ENCODE measurements around the gene ZNF700. TPM values are rescaled to one million over a fixed set of nuclear protein-coding genes. Genes with fewer than 3 reads are reported as not detected.
"Not testable (repeated sequence)": the region's sequence is repeated elsewhere in the genome, so short reads cannot be mapped to it uniquely, and the experiment has no call there.

The ZNF700 gene
- total RNA-seq, 4 donors from 2014 or later: 7.1 to 19.6 (median 11.4) TPM

DNA sequence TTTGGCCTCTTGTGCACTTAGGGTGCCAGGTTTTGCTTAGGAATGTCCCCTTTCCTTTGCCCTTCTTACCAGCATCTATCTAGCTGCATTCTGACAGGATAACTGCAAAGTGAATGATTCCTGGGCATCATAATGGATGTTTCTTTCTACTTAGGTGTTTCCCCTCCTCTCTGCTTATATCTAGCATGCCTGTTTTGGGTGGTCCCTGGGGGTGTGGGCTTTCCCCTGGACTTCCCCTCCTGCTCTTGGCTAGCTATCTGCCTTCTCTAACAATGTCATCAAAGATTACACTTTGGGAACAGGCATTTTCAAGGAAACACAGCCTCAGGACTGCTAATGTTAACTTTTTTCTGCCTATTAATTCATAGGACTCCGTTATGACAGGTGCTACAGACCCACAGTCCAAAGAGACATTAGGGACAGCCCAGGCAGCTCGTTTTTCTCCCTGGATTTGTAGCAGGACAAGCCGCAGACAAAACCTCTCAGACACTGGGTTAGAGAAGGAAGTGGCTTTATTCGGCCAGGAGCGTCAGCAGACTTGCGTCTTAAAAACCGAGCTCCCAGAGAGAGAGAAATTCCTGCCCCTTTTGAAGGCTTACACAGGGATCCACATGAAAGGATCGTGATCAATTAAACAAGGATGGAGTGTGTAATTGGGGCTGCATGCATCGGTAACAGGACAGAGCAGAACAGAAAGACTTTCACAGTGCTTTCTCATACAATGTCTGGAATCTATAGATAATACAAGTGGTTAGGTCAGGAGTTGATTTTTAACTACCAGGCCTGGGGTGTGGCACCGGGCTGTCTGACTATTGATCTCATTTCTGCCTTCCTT, 17.3 kb downstream of the ZNF700 start:
- peaks cover 0 to 89% (median 7%) of the 10 kb centered on the region in 3 donors for H3K9me3 ChIP-seq
- H3K27me3 ChIP-seq: no peaks in the 10 kb centered on the region
- no peaks in the 10 kb centered on the region for H3K4me1 ChIP-seq
- no peak overlapping the region for H3K27ac ChIP-seq
- H3K36me3 ChIP-seq: peaks cover 0 to 77% of the 10 kb centered on the region in 2 donors
- 97 to 99% methylated on average over 5 to 7 of the region's 10 CpGs for WGBS, 2 donors (ENCODE audit: low coverage in 1 of 2)
- TF ChIP-seq EP300 (IDR thresholded peaks at IDR 0.05) (no peak), POLR2AphosphoS5 (IDR thresholded peaks at IDR 0.05) (no peak), POLR2A (IDR thresholded peaks at IDR 0.05) (no peak)
- TF ChIP-seq, protein P1, sequence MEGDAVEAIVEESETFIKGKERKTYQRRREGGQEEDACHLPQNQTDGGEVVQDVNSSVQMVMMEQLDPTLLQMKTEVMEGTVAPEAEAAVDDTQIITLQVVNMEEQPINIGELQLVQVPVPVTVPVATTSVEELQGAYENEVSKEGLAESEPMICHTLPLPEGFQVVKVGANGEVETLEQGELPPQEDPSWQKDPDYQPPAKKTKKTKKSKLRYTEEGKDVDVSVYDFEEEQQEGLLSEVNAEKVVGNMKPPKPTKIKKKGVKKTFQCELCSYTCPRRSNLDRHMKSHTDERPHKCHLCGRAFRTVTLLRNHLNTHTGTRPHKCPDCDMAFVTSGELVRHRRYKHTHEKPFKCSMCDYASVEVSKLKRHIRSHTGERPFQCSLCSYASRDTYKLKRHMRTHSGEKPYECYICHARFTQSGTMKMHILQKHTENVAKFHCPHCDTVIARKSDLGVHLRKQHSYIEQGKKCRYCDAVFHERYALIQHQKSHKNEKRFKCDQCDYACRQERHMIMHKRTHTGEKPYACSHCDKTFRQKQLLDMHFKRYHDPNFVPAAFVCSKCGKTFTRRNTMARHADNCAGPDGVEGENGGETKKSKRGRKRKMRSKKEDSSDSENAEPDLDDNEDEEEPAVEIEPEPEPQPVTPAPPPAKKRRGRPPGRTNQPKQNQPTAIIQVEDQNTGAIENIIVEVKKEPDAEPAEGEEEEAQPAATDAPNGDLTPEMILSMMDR (IDR thresholded peaks at IDR 0.05): no peak
- no peak for ATAC-seq
- no peak overlapping the region for H3K4me3 ChIP-seq

DNA sequence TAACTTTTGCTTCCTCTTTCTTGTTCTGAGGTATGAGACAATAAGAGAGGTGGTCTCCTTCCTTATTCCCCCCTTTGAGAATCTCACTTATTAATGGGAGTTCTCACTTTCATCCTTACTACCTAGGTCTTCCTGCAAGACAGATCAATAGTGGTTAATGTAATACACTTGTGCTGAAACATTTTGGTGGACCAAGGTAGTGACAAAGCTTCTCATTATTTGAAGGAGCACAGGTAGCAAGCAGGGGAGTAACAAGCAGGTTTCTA, 17.9 kb downstream of the ZNF700 start:
- Histone ChIP-seq H3K4me1 (no peaks in the 10 kb centered on the region), H3K27ac (no peak overlapping the region), H3K4me3 (no peak overlapping the region), H3K9me3 (peaks cover 0 to 91% (median 7%) of the 10 kb centered on the region in 3 donors), H3K27me3 (no peaks in the 10 kb centered on the region), H3K36me3 (peaks cover 5 to 82% of the 10 kb centered on the region in 2 donors)
- TF ChIP-seq EP300 (IDR thresholded peaks at IDR 0.05): no peak
- TF ChIP-seq, protein P1 (IDR thresholded peaks at IDR 0.05): no peak
- TF ChIP-seq POLR2A (IDR thresholded peaks at IDR 0.05): no peak
- no peak for TF ChIP-seq POLR2AphosphoS5 (IDR thresholded peaks at IDR 0.05)
- ATAC-seq: no peak

- ATAC-seq: no peak
- H3K4me1 ChIP-seq: no peaks in the 10 kb centered on the region
- H3K4me3 ChIP-seq: no peak overlapping the region
- no peaks in the 10 kb centered on the region for H3K27me3 ChIP-seq
- TF ChIP-seq POLR2AphosphoS5 (IDR thresholded peaks at IDR 0.05) (no peak), EP300 (IDR thresholded peaks at IDR 0.05) (no peak), POLR2A (IDR thresholded peaks at IDR 0.05) (no peak)
- TF ChIP-seq, protein P1 (IDR thresholded peaks at IDR 0.05): no peak
- H3K27ac ChIP-seq: no peak overlapping the region
- 100% methylated on average over 4 of the region's 4 CpGs; no CpG with 5 or more reads in 1 of the 2 donors for WGBS, 2 donors (ENCODE audit: low coverage in 1 of 2)
- peaks cover 21 to 98% of the 10 kb centered on the region in 2 donors for H3K36me3 ChIP-seq
- H3K9me3 ChIP-seq: peaks cover 6 to 98% (median 13%) of the 10 kb centered on the region in 3 donors
Measured at GRCh38 chr19:11944656-11945055, 19.7 kb downstream of the ZNF700 start.

GRCh38 chr19:11948646-11949045, 23.7 kb downstream of the ZNF700 start:
- no peak for TF ChIP-seq POLR2A (IDR thresholded peaks at IDR 0.05)
- TF ChIP-seq, protein P1 (IDR thresholded peaks at IDR 0.05): no peak
- no peak for TF ChIP-seq EP300 (IDR thresholded peaks at IDR 0.05)
- no peak for TF ChIP-seq POLR2AphosphoS5 (IDR thresholded peaks at IDR 0.05)
- Histone ChIP-seq H3K4me3 (no peak overlapping the region), H3K36me3 (peaks cover 21 to 82% of the 10 kb centered on the region in 2 donors), H3K27me3 (no peaks in the 10 kb centered on the region), H3K9me3 (peaks cover 13 to 100% (median 14%) of the 10 kb centered on the region in 3 donors), H3K4me1 (no peaks in the 10 kb centered on the region), H3K27ac (no peak overlapping the region)
- ATAC-seq: no peak
- WGBS, 2 donors (ENCODE audit: low coverage in 1 of 2): 93 to 100% methylated on average over 3 of the region's 3 CpGs

GRCh38 chr19:11949201-11949600, 24.3 kb downstream of the ZNF700 start:
- no peak overlapping the region for H3K27ac ChIP-seq
- H3K36me3 ChIP-seq: peaks cover 21 to 77% of the 10 kb centered on the region in 2 donors
- H3K4me1 ChIP-seq: no peaks in the 10 kb centered on the region
- H3K4me3 ChIP-seq: no peak overlapping the region
- no peak for TF ChIP-seq POLR2A (IDR thresholded peaks at IDR 0.05)
- no peak for TF ChIP-seq EP300 (IDR thresholded peaks at IDR 0.05)
- TF ChIP-seq, protein P1 (IDR thresholded peaks at IDR 0.05): no peak
- TF ChIP-seq POLR2AphosphoS5 (IDR thresholded peaks at IDR 0.05): no peak
- ATAC-seq: no peak
- WGBS, 2 donors (ENCODE audit: low coverage in 1 of 2): 100% methylated on average over 1 of the region's 4 CpGs
- peaks cover 13 to 94% (median 14%) of the 10 kb centered on the region in 3 donors for H3K9me3 ChIP-seq
- no peaks in the 10 kb centered on the region for H3K27me3 ChIP-seq

GRCh38 chr19:11949614-11950080, 24.7 kb downstream of the ZNF700 start:
- H3K4me1 ChIP-seq, H3K4me3 ChIP-seq, H3K27ac ChIP-seq, ATAC-seq, H3K27me3 ChIP-seq: not testable (repeated sequence)
- Histone ChIP-seq H3K36me3 (peaks cover 21 to 72% of the 10 kb centered on the region in 2 donors), H3K9me3 (peaks cover 13 to 90% (median 14%) of the 10 kb centered on the region in 3 donors)
- WGBS, 2 donors (ENCODE audit: low coverage in 1 of 2): 91 to 100% methylated on average over 4 of the region's 4 CpGs
